RKO (cell line): ENCODE measurements around the gene CTCFL.

Source experiments
- DNase-seq: peaks from one replicate; pipeline ENCODE4 v3.0.0-alpha.2; 2016; ENCODE audit warnings: low spot score

Gene CTCFL

GRCh38 chr20:57559658-57560553 is 35.0 kb upstream of the CTCFL start:
- no peak for DNase-seq

- peak; percentile 12 for DNase-seq
These were observed 34.3 kb upstream of the CTCFL start for GRCh38 chr20:57559289-57559634.

- peak; percentile 3 for DNase-seq
These were observed 33.8 kb upstream of the CTCFL start for GRCh38 chr20:57558614-57559288.

GRCh38 chr20:57557926-57558613 is 33.1 kb upstream of the CTCFL start:
- no peak for DNase-seq

- no peak for DNase-seq
These were observed 32.0 kb upstream of the CTCFL start for GRCh38 chr20:57556980-57557274.

- DNase-seq: no peak
These were observed 30.7 kb upstream of the CTCFL start for GRCh38 chr20:57555457-57556184.

- DNase-seq: no peak
These were observed 28.6 kb upstream of the CTCFL start for GRCh38 chr20:57553376-57554018.

- no peak for DNase-seq
These were observed 27.5 kb upstream of the CTCFL start for GRCh38 chr20:57552471-57552870.

GRCh38 chr20:57548177-57549058 is 23.5 kb upstream of the CTCFL start:
- no peak for DNase-seq

- no peak for DNase-seq
These were observed 22.2 kb upstream of the CTCFL start for GRCh38 chr20:57546956-57547649.

- no peak for DNase-seq
These were observed 21.2 kb upstream of the CTCFL start for GRCh38 chr20:57545927-57546662.

GRCh38 chr20:57544838-57545564 is 20.1 kb upstream of the CTCFL start:
- no peak for DNase-seq

- no peak for DNase-seq
These were observed 18.8 kb upstream of the CTCFL start for GRCh38 chr20:57543754-57544153.

- DNase-seq: no peak
These were observed 16.1 kb upstream of the CTCFL start for GRCh38 chr20:57540890-57541580.

- no peak for DNase-seq
These were observed 14.9 kb upstream of the CTCFL start for GRCh38 chr20:57539889-57540288.

GRCh38 chr20:57537822-57538221 is 12.9 kb upstream of the CTCFL start:
- DNase-seq: no peak

GRCh38 chr20:57536771-57537724 is 12.1 kb upstream of the CTCFL start:
- no peak for DNase-seq
